ENCODE measurements around the gene USP2. TPM values are rescaled to one million over a fixed set of nuclear protein-coding genes. Genes with fewer than 3 reads are reported as not detected.

Gene USP2
- total RNA-seq, 1 donor from 2014 or later = 0.11 TPM

DNA sequence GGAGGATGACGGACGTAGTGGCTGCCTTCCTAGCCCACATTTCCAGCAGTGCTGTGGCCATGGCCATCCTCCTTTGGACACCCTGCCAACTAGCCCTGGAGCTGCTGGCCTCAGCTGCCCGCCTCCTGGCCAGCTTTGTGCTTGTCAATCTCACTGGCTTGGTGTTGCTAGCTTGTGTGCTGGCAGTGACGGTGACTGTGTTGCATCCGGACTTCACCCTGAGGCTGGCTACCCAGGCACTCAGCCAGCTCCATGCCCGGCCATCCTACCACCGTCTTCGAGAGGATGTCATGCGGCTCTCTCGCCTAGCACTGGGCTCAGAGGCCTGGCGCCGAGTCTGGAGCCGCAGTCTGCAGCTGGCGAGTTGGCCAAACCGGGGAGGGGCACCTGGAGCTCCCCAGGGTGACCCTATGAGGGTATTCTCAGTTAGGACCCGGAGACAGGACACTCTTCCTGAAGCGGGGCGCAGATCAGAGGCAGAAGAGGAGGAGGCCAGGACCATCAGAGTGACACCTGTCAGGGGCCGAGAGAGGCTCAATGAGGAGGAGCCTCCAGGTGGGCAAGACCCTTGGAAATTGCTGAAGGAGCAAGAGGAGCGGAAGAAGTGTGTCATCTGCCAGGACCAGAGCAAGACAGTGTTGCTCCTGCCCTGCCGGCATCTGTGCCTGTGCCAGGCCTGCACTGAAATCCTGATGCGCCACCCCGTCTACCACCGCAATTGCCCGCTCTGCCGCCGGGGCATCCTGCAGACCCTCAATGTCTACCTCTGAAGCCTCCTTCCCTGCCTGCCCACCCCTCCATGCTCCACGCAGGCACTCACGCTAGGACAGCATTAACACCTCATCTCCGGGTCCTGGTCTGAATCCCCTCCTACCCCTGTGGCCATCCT, 45.6 kb downstream of the USP2 start:
- Mint-ChIP-seq H3K27me3 (ENCODE audit: unreplicated experiment) (peaks cover 2% of the 10 kb centered on the region), H3K36me3 (ENCODE audit: unreplicated experiment) (no peaks in the 10 kb centered on the region), H3K9me3 (ENCODE audit: unreplicated experiment) (no peaks in the 10 kb centered on the region), H3K4me3 (ENCODE audit: unreplicated experiment) (peak overlapping the region; percentile 99), H3K27ac (ENCODE audit: unreplicated experiment) (peak overlapping the region; percentile 27), H3K4me1 (ENCODE audit: unreplicated experiment) (peaks cover 47% of the 10 kb centered on the region)
- no peak for TF ChIP-seq CTCF (IDR thresholded peaks at IDR 0.05)
- no peak for DNase-seq (ENCODE audit: extremely low spot score, unreplicated experiment)

- H3K4me3 Mint-ChIP-seq (ENCODE audit: unreplicated experiment) = peak overlapping the region; percentile 99
- no peak for DNase-seq (ENCODE audit: extremely low spot score, unreplicated experiment)
- no peak for TF ChIP-seq CTCF (IDR thresholded peaks at IDR 0.05)
- peaks cover 44% of the 10 kb centered on the region for H3K4me1 Mint-ChIP-seq (ENCODE audit: unreplicated experiment)
- H3K9me3 Mint-ChIP-seq (ENCODE audit: unreplicated experiment) = no peaks in the 10 kb centered on the region
- peak overlapping the region; percentile 94 for H3K27ac Mint-ChIP-seq (ENCODE audit: unreplicated experiment)
- peaks cover 8% of the 10 kb centered on the region for H3K27me3 Mint-ChIP-seq (ENCODE audit: unreplicated experiment)
- H3K36me3 Mint-ChIP-seq (ENCODE audit: unreplicated experiment) = no peaks in the 10 kb centered on the region
Measured at GRCh38 chr11:119335091-119335654, 46.3 kb downstream of the USP2 start.

GRCh38 chr11:119334174-119334930, 47.1 kb downstream of the USP2 start, which contains the start of gene RNF26:
Gene RNF26 (plus strand): TSS chr11:119334527. CDS start chr11:119335123, 596 bp downstream.
- peaks cover 16% of the 10 kb centered on the region for H3K27me3 Mint-ChIP-seq (ENCODE audit: unreplicated experiment)
- no peaks in the 10 kb centered on the region for H3K36me3 Mint-ChIP-seq (ENCODE audit: unreplicated experiment)
- no peak for TF ChIP-seq CTCF (IDR thresholded peaks at IDR 0.05)
- peak within 1 kb of the TSS; percentile 94 for H3K27ac Mint-ChIP-seq (ENCODE audit: unreplicated experiment)
- no peaks in the 10 kb centered on the region for H3K9me3 Mint-ChIP-seq (ENCODE audit: unreplicated experiment)
- peak within 1 kb of the TSS; percentile 99 for H3K4me3 Mint-ChIP-seq (ENCODE audit: unreplicated experiment)
- peak; percentile 97 for DNase-seq (ENCODE audit: extremely low spot score, unreplicated experiment)
- peaks cover 42% of the 10 kb centered on the region for H3K4me1 Mint-ChIP-seq (ENCODE audit: unreplicated experiment)

DNA sequence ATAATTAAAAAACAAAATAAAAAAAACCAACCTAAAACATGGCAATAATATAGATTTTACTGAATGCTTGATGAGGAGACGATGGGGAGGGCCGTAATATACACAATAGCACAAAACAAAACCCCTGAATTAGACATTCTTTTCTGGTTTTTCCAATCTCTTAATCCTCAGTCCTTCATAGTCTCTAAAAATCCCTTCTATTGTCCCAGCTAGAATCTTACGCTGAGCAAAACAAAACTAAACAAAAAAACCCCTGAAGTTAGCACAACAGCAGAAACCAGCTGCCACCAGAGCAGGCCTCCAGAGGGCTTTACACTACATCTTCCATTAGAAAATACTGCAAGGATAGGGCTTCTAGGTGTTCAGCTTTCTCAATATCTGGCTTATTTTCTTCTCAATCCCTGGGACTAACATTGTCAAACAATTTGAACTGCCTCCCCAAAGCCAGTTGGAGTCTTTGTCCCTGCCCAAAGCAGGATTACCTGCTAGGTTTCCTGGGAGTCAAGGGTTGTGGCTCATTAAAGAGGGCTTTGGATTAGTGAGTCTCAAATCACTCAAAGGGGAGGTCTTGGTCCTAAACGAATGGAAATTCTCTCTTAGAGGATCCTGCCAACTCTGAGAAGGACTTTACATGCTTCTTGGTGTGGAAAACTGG, 49.3 kb downstream of the USP2 start:
- no peaks in the 10 kb centered on the region for H3K36me3 Mint-ChIP-seq (ENCODE audit: unreplicated experiment)
- H3K9me3 Mint-ChIP-seq (ENCODE audit: unreplicated experiment) = no peaks in the 10 kb centered on the region
- DNase-seq (ENCODE audit: extremely low spot score, unreplicated experiment) = no peak
- H3K4me1 Mint-ChIP-seq (ENCODE audit: unreplicated experiment) = peaks cover 21% of the 10 kb centered on the region
- H3K27me3 Mint-ChIP-seq (ENCODE audit: unreplicated experiment) = peaks cover 20% of the 10 kb centered on the region
- TF ChIP-seq CTCF (IDR thresholded peaks at IDR 0.05) = no peak
- H3K4me3 Mint-ChIP-seq (ENCODE audit: unreplicated experiment) = no peak overlapping the region
- no peak overlapping the region for H3K27ac Mint-ChIP-seq (ENCODE audit: unreplicated experiment)
